ENCODE results near the gene PLAA.

DNA sequence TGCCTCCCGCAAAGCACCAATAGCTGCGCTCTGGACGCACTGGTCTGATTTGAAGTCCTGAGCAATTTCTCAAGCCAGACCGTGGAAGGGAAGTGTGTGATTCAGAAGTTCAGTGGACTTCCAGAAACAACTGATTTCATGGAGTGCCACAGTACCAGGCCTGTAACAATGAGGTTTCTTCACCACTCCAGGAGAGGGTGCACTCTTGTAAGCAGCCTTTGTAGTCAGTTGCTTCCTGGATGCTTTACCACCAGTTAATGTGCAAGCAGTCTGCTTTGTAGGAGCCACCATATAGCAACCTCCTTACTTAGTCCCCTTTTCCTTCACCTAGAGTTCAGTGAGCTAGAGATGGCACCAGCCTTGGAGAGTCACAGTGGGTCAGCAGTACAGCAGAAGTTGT lies 66.8 kb downstream of the PLAA start:
- TF ChIP-seq, protein P1, sequence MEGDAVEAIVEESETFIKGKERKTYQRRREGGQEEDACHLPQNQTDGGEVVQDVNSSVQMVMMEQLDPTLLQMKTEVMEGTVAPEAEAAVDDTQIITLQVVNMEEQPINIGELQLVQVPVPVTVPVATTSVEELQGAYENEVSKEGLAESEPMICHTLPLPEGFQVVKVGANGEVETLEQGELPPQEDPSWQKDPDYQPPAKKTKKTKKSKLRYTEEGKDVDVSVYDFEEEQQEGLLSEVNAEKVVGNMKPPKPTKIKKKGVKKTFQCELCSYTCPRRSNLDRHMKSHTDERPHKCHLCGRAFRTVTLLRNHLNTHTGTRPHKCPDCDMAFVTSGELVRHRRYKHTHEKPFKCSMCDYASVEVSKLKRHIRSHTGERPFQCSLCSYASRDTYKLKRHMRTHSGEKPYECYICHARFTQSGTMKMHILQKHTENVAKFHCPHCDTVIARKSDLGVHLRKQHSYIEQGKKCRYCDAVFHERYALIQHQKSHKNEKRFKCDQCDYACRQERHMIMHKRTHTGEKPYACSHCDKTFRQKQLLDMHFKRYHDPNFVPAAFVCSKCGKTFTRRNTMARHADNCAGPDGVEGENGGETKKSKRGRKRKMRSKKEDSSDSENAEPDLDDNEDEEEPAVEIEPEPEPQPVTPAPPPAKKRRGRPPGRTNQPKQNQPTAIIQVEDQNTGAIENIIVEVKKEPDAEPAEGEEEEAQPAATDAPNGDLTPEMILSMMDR (IDR thresholded peaks at IDR 0.05; ENCODE audit: poor library complexity): no peak
- TF ChIP-seq EZH2 (IDR thresholded peaks at IDR 0.05; ENCODE audit: borderline replicate concordance): no peak
- TF ChIP-seq EZH2phosphoT487 (IDR thresholded peaks at IDR 0.05; ENCODE audit: low read depth, severe bottlenecking, unreplicated experiment): no peak
